GM12872 (cell line): ENCODE data around the gene CPT1B.

Experiments
- CTCF ChIP-seq: IDR thresholded peaks from 3 replicates; pipeline ENCODE4 v1.5.1; 2011; ENCODE audit warnings: low read depth, mild to moderate bottlenecking, low read length, moderate library complexity; ENCODE audit not compliant: insufficient read depth

CPT1B gene

GRCh38 chr22:50581950-50582492 lies 3.8 kb upstream of the CPT1B start:
- no peak for TF ChIP-seq CTCF

GRCh38 chr22:50581031-50581949 lies 3.1 kb upstream of the CPT1B start:
- TF ChIP-seq CTCF = no peak

GRCh38 chr22:50579752-50580151 lies 1.5 kb upstream of the CPT1B start:
- no peak for TF ChIP-seq CTCF

GRCh38 chr22:50578776-50579310 lies 616 bp upstream of the CPT1B start:
- no peak for TF ChIP-seq CTCF

GRCh38 chr22:50577697-50577986 lies 585 bp downstream of the CPT1B start:
- TF ChIP-seq CTCF = no peak

GRCh38 chr22:50576806-50577696 lies 1.2 kb downstream of the CPT1B start:
- no peak for TF ChIP-seq CTCF

- no peak for TF ChIP-seq CTCF
Observed at GRCh38 chr22:50576070-50576469, 2.2 kb downstream of the CPT1B start.
